Measurements from ENCODE around the gene TNFAIP3.

Gene TNFAIP3

DNA sequence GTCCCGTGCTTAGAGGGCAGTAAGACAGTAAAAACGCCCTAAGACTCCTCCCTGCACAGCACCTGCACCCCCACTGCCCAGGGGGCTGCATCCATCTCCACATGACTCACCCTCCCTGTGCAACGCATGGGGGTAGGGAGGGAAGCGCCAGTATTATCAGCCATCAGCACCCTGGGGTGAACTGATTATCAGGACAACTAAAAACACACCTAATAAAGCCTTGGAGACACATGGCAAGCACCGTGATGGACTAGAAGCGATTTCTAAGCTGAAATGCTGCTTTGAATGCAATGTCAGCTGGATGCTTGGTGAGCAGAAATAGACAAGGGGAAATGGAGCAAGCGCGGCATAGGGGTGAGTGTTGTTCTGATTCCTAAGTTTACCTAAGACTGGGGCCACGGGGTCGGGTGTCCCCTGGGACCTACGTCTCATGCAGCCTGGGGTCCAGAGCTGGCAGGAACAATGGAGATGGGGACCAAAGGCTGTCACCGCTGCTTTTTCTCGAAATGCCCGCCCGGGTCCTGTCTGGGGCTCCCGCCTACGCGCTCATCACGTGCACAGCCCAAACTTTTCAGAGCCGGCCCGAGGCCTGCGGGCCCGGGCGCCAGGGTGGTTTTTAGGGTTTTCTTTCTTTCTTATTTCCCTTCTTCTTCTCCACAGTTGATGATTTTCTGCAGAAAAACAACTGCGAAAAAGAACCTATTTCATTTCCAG lies 702 bp upstream of the TNFAIP3 start:
- DNase-seq, result no peak

DNA sequence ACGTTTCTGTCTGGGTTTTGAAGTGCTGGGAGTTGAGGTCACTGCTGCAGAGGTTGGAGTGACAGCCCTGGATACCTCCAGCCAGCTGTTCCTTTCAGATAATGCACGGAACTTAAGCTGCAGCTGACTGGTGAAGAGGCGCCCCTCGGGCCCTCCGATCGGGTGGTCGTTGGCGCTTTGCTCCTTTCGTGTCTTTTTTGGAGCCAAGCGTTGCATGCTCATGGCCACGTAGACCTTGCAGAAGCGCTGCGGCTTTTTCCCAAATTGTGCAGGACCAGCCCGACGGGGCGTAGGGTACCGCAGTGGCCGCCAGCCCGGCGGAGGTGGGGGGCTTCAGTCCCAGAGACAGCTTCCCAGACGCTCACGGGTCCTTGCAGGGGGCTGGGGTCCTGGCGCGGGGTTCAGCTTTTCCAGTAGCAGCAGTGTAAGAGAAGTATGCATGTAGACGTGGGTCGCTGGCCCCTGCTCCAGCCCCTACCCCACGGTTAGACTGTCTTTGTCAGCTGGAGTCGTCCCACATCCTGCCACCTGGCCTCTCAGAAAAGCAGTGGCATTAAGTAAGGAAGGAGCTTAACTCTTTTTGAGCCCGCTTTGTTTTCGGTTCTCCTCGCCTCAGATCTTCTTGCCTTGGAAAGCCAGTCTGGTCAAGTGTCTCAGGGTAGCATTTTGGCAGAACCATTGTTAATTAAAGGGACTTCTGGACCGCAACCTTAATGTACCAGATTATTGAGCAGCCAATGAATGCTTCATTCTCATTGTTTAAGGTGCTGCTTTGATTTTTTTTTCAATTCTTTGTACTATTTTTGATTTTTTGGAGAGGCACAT lies 838 bp downstream of the TNFAIP3 start:
- DNase-seq, result no peak

DNA sequence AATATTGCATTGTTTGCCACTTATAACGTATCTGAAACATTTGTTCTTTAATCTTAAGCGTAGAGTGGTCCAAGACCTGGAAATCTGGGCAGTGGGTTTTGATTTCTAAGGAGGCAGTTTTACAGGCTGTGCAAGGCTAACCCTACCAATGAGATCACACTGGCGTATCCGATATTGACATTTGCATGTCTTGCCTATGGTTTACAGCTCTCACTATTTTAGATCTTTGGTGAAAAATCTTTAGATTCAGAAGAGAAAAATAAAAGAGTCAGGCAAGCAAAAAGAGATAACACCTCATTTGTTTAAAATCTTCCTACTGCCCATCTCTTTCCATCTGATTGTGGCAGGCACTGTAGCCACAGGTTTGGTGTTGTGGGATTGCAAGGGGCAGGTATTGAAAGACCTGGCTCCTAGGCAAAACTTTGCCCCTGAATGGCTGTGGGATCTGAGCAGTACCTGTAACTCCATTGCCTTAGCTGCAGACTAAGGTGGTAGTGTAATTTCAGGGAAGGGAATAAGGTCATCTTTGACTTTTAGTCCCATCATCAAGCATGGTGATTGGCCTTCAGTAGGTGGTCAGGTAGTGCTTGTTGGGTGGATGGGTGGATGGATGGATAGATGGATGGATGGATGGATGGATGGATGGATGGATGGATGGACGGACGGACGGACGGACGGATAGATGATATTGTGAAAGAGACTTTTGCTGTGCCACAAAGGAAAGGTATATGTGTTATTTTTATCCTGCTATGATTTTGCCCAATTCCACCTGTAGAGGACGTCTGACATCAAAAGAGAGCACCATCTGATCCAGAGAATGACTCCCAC lies 1.9 kb downstream of the TNFAIP3 start:
- no peak for DNase-seq

DNA sequence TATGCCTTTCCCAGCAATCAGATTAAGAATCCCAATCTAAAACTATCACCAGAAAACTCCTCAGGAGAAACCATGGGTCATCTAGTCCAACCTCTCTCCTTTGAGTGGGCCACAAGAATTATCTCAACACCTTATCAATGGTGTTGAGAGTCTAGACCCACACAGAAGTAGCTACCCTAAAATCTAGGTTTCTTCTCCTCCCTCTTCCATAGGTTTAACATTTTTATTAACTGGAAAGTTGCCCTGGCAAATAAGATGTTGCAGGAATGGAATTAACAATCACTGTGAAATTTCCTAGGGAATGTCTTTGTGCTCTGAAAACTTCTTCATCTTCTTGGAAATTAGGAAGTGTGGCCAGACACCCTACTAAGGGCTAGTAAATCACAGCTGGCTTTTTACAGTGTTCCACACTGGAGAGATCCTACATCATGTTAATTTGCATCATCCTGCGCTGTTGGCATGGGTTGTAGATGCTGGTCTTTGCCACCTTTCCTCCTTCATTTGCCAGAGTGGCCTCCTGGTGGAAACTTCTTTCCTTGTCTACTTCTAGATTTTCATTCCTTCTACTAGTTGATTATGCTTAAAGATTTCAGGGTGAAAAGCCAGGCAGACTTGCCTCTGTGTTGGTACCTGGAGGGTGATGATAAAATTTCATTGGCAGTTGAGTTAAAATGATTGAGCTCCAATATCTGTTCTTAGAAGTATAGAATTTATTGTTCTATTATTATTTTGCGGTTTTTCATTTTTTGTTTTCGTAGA lies 2.7 kb downstream of the TNFAIP3 start:
- DNase-seq, result no peak

DNA sequence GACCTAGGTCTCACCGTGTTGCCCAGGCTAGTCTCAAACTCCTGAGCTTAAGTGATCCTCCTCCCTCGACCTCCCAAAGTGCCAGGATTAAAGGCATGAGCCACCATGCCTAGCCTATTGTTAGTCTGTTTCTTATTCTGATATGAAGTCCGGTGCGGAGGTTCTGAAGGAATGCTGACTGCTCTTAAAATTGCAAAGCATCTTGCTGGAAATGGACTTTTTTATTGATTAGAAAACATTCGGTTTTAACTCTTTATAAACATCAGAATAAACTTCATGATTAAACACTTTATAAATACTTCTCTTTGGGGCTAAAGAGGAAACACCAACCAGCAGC lies 3.2 kb downstream of the TNFAIP3 start:
- no peak for DNase-seq

DNA sequence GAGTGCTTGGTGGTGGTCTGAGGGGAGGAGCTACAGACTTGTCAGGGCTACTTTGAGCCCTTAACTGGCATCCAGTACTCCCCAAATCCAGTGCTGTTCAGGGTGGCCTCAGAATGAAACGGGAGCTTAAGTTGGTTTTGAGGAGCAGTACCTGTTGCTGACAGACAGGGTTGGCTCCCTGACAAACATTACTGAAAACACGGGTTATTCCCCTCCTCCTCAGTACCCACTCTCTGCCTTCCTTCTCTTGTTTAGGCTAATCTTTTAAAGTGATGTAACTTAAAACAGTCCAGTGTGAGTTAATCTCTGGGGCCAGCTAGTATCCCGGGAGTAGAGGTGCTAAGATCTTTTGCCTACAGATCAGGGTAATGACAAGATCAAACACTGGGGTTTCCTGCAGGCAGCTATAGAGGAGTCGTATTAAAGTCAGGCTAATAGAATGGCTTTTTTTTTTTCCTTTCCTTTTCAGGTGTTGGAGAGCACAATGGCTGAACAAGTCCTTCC lies 3.7 kb downstream of the TNFAIP3 start:
- no peak for DNase-seq

DNA sequence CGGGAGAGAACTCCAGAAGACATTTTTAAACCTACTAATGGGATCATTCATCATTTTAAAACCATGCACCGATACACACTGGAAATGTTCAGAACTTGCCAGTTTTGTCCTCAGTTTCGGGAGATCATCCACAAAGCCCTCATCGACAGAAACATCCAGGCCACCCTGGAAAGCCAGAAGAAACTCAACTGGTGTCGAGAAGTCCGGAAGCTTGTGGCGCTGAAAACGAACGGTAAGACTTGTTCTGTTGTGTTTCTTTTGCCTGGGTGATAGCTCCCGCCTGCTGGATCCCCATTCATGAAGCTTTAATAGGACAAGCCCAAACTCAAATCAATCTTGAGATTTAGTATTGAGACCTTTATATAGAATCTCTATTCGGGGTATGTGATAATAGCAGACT lies 4.2 kb downstream of the TNFAIP3 start:
- DNase-seq, result no peak

DNA sequence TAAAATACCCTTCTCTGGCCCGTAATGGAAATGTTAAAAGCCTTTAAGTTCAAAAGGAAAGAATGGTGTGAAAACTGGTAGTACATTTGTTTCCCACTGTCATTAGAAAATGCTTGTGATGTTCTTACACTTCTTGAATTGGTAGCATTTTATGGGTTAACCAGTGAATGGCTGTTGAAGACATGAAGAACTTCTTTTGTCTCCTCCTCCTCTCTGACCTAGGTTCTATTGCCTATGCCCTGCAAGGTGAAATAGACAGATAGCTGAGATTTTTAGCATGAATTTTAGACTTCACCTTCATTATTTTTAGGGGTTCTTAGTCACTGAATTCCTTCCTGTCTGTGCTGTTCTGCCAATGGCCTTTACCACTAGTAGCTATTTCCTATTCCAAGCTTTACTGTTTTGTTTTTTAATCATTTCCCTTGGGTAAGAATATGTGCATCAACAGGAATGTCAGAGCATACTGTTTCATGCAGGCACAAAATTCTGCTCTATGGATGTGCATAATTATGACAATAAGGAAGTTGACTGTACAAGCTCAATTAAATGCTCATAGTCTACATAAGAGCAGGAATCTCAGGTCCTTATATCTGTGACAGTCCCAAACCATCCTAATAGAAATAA lies 4.9 kb downstream of the TNFAIP3 start:
- no peak for DNase-seq

DNA sequence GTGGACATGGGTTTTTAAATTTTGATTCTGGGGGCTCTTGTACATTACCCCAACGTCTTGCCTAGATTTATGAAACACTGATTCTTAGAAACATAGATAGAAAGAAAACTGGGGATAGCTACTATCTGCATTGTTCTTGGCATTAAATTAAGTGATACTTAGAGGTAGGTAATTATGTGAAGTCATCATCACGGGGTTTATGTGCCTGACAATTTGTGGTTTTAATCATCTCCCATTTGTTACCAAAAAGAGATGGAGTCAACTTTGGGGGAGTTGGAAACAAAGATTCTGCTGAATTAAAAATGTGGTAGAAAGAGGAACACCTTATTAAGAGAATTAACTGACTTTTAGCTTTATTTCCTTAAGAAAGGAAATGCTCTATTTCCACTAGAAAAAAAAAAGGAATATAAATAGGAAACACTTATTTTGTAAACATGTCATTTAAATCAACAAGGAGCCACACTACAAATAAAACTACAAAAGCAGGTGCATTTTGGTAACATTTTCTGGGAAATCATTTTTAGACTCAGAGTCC lies 5.6 kb downstream of the TNFAIP3 start:
- no peak for DNase-seq

DNA sequence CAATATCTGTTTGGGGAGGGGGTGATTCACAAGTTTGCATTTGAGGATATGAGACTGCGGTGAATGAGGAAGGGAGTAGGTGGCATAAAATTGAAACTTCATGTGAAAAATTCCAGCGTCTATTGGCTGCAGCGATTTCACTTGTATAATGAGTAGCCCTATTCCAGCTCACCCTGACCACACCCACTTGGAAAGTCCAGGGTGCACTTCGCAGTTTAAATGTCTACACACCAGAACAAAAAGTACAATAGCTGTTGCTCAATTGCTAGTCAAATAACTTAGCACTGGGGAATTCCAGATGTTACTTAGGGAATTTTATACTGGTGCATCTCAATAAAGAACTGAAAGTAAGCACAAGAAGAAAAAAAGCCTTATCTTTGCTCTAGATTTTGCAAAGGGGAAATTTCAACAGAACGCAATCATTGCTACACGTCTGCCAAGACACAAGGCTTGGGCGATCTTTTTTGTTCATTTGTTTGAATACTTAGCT lies 6.3 kb downstream of the TNFAIP3 start:
- DNase-seq, result peak; percentile 5 to 29

DNA sequence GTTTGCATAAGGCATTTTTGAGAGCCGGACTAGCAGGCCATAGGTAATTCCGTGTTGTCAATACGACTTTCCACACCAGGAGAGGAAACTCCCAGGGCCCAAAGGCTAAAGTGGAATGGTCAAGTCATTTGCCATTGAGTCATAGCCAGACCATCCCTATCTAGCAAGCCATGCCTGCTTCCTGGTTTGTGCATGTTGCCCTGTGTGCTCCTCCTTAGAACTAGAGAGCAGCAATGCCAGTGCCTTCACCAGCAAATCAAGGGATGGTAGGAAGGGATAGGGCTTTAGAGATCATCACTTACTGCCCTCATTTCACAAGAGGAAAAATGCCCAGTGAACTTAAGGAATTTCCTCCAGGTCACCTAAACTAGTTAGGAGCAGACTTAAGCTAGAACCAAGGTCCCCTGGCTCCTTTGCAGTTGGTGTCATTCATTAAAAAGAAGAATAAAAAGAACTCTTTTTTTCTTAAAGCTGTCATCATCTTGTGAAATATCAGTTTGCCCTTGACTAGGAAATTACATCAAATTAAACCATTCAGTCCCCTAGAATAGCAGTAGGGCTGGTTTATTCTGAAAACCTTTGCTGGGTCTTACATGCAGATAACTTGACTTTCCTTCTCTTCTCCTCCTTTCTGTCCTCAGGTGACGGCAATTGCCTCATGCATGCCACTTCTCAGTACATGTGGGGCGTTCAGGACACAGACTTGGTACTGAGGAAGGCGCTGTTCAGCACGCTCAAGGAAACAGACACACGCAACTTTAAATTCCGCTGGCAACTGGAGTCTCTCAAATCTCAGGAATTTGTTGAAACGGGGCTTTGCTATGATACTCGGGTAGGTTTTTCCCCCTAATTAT lies 7.4 kb downstream of the TNFAIP3 start:
- DNase-seq, result no peak

DNA sequence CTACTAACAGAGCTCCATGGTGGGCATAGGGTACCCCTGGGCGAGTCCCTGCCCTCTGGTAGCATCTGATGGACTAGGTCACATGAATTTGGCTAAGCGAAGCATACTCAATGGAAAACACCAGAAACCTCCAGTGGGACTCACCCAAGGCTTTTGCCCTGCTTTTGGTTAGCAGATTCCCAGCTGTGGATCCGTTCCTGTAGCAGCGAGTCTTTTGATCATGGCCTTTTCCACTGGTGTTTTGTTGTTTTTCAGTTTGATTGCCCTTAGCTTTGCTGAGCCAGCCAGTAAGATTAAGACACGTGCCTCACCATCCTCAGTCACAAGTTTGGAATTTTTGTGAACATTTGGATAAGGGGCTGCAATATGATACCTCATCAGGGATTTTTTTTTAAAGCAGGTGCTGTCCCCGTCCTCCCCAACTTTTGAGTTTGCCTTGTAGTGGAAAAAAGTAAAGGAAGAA lies 8.0 kb downstream of the TNFAIP3 start:
- no peak for DNase-seq

DNA sequence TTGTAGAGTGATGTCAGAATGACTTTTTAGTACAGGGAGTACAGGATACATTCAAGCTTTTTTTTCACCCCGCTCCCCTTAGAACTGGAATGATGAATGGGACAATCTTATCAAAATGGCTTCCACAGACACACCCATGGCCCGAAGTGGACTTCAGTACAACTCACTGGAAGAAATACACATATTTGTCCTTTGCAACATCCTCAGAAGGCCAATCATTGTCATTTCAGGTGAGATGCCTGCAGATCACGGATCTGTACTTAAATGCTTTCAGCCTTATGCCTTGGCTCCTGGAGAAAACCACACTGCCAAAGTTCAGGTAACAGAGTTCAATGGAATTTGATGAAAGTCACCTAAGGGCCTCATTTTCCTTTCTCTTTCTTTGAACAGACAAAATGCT lies 8.5 kb downstream of the TNFAIP3 start:
- no peak for DNase-seq

DNA sequence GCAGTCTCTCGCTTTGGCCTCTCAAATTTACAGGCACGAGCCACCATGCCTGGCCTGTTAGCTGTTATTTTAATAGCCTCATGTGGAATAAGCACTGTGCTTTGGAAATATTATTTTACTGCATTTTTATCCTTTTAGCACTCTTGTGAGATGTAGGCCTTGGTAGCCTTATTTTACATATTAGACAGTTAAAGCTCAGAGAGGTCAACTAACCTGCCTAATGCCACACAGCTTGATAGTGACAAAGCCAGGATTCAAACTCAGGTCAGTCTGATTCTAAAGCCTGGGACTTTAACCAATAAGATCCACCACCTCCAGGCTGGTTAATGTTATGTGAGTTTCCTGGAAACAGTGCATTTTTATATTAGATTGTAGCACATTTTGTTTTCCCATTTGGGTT lies 9.5 kb downstream of the TNFAIP3 start:
- DNase-seq, result no peak

DNA sequence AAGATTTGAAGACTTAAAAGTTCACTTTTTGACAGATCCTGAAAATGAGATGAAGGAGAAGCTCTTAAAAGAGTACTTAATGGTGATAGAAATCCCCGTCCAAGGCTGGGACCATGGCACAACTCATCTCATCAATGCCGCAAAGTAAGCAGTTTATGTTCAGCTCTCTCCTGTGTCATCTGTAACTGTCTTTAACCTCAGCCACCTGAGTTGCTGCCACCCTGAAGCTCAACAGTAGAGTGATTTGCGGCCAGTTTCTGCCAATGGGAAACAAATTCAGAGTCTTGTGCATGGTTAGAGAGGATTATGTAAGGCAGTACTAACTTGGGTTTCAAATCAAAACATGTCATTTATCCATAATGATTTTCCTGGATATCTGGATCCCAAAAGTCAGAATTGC lies 10.1 kb downstream of the TNFAIP3 start:
- DNase-seq, result no peak

DNA sequence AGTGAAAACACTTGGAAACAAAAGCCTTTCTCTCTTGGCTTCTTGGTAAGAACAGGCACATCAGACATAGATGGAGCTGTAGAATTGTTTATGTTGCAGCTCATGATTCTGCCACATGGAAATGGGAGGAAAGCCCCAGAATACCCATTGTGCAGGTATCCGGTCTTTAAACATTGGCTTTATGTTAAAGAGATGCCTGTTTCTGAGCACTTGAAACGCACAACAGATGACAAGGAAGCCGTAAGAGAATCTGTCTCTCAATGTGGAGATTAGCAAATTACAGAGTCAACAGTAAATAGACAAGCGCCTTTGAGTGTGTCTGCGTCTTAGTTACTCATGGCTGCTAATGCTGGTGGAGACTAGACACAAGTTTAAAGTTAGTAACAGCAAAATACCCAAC lies 10.5 kb downstream of the TNFAIP3 start:
- no peak for DNase-seq

DNA sequence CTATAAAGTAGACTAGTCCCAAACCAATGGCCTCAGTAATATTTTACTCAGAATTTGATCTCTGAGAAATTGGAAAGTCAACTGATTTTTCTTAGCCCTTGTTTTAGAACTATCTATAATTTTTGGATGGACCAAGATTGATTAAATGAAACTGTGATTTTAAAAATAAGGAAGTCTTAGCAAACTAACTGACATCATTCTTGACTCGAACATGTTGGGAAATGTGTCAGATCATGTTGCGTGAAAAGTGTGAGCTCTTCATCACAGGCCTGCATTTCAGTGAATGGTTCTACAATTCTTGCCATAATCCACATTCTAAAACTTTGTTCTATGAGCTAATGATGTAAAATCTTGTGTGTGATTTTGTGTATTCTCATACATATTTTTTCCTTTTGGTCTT lies 11.0 kb downstream of the TNFAIP3 start:
- no peak for DNase-seq

DNA sequence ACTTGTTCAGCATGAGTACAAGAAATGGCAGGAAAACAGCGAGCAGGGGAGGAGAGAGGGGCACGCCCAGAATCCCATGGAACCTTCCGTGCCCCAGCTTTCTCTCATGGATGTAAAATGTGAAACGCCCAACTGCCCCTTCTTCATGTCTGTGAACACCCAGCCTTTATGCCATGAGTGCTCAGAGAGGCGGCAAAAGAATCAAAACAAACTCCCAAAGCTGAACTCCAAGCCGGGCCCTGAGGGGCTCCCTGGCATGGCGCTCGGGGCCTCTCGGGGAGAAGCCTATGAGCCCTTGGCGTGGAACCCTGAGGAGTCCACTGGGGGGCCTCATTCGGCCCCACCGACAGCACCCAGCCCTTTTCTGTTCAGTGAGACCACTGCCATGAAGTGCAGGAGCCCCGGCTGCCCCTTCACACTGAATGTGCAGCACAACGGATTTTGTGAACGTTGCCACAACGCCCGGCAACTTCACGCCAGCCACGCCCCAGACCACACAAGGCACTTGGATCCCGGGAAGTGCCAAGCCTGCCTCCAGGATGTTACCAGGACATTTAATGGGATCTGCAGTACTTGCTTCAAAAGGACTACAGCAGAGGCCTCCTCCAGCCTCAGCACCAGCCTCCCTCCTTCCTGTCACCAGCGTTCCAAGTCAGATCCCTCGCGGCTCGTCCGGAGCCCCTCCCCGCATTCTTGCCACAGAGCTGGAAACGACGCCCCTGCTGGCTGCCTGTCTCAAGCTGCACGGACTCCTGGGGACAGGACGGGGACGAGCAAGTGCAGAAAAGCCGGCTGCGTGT lies 11.6 kb downstream of the TNFAIP3 start:
- DNase-seq, result no peak

DNA sequence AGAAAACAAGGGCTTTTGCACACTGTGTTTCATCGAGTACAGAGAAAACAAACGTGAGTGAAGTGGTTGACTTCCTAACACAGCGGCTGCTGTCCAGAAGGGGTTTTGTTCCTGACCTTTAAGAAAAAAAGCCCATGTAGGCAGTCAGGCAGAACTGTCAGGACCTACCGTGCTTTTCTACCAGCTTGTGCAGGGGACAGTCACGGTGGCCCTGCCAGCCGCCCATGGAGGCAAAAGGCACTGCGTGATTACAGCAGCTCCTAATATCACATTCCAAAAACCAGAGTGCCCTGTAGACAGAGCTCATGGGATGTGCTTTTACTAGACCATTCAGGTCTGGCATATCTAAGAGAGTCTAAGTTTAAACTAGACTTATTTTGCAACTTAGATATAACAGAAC lies 12.2 kb downstream of the TNFAIP3 start:
- DNase-seq, result no peak

Data from SW 1271 (cell line).